GM12874 (cell line): ENCODE results near the gene LASP1NB.

ENCODE experiments used
- CTCF ChIP-seq: IDR thresholded peaks from 2 replicates; pipeline ENCODE4 v1.5.1; 2011; ENCODE audit warnings: low read depth, mild to moderate bottlenecking, control low read depth, low read length, moderate library complexity; ENCODE audit not compliant: insufficient read depth

LASP1NB gene

DNA sequence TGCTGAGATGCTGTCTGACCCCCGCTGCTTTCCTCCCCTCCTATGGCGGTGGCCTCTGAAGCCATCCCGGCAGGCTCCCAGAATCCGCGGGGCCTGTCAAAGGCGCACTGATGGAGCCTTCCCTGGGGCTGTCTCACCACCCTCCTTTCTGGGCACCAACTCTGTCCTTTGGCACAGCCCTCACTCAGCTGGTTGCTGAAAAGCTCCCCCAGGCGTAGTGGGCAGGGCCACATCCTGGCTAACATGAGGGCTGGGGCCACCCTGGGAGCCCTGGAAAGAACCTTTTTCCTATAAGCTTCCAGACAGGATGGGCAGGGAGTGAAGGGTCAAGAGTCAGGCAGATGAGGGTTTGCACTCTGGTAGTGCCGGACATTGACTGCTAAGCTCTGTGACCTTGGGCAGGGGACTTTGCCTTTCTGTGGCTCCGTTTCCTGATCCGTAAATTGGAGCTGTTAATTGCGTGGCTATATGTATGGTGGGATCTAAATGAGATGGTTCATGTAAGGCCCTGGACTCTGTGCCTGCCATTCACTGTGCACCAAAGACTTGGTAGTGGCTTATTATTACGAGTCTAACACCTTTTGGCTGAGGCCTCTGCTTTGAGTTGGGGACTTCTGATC, 27.6 kb upstream of the LASP1NB start:
- TF ChIP-seq CTCF, result no peak

- no peak for TF ChIP-seq CTCF
Measured at GRCh38 chr17:38898291-38898679, 27.1 kb upstream of the LASP1NB start.

DNA sequence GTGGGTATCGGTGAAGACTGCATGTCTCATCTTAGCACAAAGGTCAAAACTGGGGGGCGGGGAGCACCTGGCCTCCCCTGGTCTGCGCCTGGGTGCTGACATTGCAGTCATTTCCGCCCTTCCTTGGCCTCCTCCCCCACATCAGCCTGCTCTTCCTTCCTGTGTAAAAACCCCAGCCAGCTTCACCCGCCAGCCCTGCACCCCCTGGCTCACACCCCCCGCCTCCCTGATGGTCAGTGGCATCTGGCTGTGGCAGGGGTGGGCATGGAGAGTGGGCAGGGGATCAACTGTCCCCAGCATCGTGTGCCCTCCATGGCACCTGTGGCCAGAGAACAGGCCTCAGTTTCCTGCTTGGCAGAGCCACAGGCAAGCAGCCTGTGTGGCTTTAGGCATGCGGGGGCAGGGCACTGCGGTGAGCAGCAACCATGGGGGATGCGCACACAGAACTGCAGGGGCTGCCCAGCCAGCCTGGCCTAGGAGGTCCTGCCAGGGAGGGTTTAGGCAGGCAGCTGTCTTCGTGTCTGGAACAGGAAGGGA, 26.5 kb upstream of the LASP1NB start:
- TF ChIP-seq CTCF, result no peak

DNA sequence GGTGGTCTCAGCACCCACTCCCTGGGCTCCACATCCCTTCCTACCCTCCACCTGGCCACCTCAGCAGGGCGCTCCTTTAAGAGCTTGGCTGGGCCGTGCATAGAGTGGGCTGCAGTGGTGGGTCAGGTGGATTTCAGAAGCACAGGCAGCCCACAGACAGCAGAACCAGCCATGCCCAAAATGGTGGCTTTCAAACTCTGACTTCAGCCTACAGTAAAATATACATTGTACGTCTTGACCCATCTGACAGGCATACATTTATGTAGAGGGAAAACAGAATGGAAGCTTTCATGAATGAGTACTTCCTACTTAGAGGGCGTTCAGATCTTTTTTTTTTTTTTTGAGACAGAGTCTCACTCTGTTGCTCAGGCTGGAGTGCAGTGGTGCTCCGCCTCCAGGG, 26.0 kb upstream of the LASP1NB start:
- no peak for TF ChIP-seq CTCF

DNA sequence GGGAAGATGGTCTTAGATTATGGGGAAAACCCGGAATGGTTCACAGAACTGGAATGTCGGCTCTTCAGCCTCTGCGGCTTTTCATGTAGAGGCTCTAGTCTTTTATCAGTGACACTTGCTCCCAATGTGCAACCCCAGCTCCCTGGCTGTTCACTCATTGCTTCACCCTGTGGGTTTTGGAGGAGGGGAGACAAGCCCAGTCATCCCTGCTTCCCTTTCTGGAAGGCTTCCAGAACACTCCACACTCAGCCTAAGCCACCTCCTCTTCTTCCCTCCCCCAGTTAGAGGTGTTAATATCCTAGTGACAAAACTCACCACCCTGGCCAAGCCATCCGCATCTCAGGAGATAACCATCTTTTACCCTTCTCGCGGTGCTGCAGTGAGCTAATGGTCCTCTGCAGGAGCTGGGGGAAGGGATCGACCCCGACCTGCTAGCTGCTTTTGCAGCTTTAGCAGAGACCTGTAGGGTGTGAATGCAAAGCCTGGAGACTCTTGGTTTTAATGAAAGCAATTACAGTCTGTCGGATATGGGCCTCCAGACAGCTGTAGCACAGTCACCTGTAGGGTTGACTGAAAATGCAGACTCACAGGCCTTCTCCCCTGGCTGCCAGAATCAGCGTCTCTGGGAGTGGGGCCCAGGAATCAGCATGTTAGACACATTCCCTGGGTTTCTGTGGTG, 24.3 kb upstream of the LASP1NB start:
- TF ChIP-seq CTCF, result no peak

- TF ChIP-seq CTCF, result no peak
Measured at GRCh38 chr17:38903404-38903803, 22.0 kb upstream of the LASP1NB start.

GRCh38 chr17:38904892-38905291, 20.5 kb upstream of the LASP1NB start:
- no peak for TF ChIP-seq CTCF
